Activated CD4-positive, alpha-beta T cell treated with anti-CD3 and anti-CD28 coated beads, Interleukin-2, Interleukin-4, amounts not matched to agents 100 ng/mL and 50 ng/mL, durations not matched to agents 16 hours and 8 hours (primary cell): Measurements from ENCODE around the gene NUDT4.
"Not testable (repeated sequence)": the region's sequence is repeated elsewhere in the genome, so short reads cannot be mapped to it uniquely, and the experiment has no call there.

Source experiments
- DNase-seq: peaks from one replicate; pipeline ENCODE4 v3.0.0-alpha.2; 2020; ENCODE audit warnings: low spot score

The NUDT4 gene

DNA sequence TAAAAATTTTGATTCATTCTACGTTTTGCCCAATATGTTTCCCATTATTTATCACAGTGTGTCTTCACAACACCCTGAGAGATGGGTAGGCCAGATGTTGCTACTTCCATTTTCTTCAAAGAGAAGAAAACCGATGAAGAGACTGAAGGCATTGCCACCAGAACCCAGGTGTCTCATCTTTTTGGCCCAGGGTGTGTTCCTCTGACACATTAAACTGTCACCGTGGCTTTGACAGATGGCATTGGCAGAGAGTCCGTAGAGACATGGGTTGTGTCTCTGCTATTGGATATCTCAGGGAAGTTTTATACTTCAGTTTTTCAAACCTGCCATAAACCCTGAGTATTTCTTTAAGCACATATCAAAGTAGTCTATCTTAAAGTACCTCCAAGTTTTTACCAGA is 11.3 kb upstream of the NUDT4 start:
- no peak for DNase-seq

GRCh38 chr12:93368766-93369165 is 9.0 kb upstream of the NUDT4 start:
- DNase-seq = no peak

DNA sequence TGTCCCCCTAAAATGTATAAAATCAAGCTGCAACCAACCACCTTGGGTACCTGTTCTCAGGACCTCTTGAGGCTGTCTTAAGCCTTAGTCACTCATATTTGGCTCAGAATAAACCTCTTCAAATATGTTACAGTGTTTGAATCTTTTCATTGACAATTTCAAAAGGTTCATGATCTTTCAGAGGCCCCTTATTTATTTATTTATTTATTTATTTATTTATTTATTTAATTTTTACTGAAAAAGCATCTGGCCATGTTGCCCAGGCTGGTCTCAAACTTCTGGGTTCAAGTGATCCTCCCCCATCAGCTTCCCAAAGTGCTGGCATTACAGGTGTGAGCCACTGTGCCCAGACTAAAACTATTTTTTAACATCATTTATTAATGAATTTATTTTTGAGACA is 8.2 kb upstream of the NUDT4 start:
- no peak for DNase-seq

- DNase-seq = no peak
Observed at GRCh38 chr12:93370947-93371346, 6.8 kb upstream of the NUDT4 start.

- no peak for DNase-seq
Observed at GRCh38 chr12:93373961-93374656, 3.6 kb upstream of the NUDT4 start.

- no peak for DNase-seq
Observed at GRCh38 chr12:93375906-93376305, 1.8 kb upstream of the NUDT4 start.

- DNase-seq = no peak
Observed at GRCh38 chr12:93376436-93377251, 1.1 kb upstream of the NUDT4 start.

- peak; percentile 62 for DNase-seq
Observed at GRCh38 chr12:93378196-93378997, 672 bp downstream of the NUDT4 start.

GRCh38 chr12:93378998-93379325 is 1.2 kb downstream of the NUDT4 start:
- no peak for DNase-seq

GRCh38 chr12:93379326-93379980 is 1.7 kb downstream of the NUDT4 start:
- DNase-seq = no peak

DNA sequence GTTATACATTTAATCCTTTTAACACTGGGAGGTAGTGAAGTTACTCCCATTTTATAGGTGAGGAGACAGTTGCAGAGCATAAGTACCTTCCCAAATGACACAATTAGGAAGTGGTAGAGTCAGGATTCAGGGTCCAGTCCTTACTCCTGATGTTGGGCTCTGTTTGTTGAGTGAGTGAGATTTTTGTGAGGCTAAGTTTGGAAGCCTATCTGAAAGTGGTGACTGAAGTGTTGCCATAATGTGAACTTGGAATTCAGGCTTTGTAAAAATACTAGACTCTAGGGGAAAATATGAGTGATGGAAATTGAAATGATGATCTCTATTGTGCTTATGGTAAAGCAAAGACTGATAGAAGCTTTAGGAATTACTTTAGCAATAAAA is 2.2 kb downstream of the NUDT4 start:
- no peak for DNase-seq

GRCh38 chr12:93380480-93381121 is 2.9 kb downstream of the NUDT4 start:
- DNase-seq = no peak

- DNase-seq = no peak
Observed at GRCh38 chr12:93381161-93381975, 3.6 kb downstream of the NUDT4 start.

DNA sequence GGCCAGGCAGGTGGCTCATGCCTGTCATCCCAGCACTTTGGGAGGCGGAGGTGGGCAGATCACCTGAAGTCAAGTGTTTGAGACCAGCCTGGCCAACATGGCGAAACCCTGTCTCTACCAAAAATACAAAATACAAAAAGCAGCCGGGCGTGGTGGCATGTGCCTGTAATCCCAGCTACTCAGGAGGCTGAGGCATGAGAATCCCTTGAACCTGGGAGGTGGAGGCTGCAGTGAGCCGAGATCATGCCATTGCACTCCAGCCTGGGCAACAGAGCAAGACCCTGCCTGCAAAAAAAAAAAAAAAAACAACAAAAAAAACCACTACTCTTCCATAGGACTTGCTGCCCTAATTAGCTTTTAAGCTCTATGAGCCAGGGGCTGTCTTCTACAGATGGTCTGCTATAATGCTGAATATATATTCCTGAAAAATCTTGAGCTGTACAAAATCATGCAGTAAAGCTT is 4.3 kb downstream of the NUDT4 start:
- DNase-seq = not testable (repeated sequence)

DNA sequence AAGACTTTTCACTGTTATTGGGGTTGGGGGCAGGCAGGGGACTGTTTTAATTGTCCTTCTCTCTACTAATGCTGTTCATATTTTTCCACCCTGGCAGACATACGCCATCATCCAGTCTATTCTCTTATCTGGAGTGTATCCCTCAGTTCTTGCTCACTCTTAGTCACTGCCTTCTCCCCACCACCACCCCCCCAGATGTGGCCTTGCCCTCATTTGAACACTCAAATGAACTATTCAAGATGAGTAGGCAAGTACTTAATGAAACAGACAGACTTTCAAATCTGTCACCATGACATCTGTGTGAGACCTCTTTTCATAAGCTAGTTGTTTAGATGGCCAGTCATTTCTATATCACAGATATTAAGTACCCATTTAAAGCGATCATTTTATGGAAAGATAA is 10.1 kb downstream of the NUDT4 start:
- peak; percentile 62 for DNase-seq

GRCh38 chr12:93390031-93390430 is 12.3 kb downstream of the NUDT4 start:
- no peak for DNase-seq

GRCh38 chr12:93390549-93391297 is 13.0 kb downstream of the NUDT4 start:
- DNase-seq = no peak

GRCh38 chr12:93393425-93393824 is 15.7 kb downstream of the NUDT4 start:
- no peak for DNase-seq

GRCh38 chr12:93397412-93397811 is 19.7 kb downstream of the NUDT4 start:
- no peak for DNase-seq
